Muscle of arm (tissue), 12 donors: ENCODE data around the gene ZNF423. TPM values are rescaled to one million over a fixed set of nuclear protein-coding genes. Genes with fewer than 3 reads are reported as not detected.
"Not testable (repeated sequence)": the region's sequence is repeated elsewhere in the genome, so short reads cannot be mapped to it uniquely, and the experiment has no call there.

Experiments
- DNase-seq: peaks from one replicate; pipeline ENCODE4 v3.0.0-alpha.2; 2013
- polyA plus RNA-seq, 12 donors: library from polyadenylated mRNA; unstranded; fragments of 120-200 nt; gene quantifications; one replicate each; pipeline ENCODE4 v1.2.1, GENCODE V29; 2013; ENCODE audit not compliant: insufficient read length in 12 of 12

Gene ZNF423
- polyA plus RNA-seq, 12 donors, result 22.6 to 37.5 (median 25.9) TPM; not detected in 1

DNA sequence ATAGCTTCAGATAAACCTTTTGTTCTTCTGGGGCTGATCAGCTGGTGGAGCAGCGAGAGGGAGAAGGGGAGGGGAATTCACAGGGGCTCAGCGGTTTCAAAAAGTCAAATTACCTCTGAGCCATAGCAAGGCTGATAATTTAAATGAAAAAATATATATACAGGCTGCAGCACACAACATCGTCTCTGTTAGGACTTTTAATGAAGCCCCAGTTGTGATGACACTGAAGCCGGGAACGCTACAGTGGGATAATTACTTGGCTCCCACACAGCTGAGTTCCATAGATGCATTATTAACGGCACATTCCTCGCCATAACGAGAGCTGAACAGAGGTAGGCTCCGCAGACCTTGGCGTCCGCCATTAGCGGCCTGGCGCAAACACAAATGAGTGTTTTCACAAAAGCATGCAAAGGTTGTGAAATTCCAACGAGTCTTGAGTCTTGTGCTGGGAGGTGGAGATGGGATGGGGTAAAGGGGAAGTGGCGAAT lies 266.3 kb downstream of the ZNF423 start:
- no peak for DNase-seq

DNA sequence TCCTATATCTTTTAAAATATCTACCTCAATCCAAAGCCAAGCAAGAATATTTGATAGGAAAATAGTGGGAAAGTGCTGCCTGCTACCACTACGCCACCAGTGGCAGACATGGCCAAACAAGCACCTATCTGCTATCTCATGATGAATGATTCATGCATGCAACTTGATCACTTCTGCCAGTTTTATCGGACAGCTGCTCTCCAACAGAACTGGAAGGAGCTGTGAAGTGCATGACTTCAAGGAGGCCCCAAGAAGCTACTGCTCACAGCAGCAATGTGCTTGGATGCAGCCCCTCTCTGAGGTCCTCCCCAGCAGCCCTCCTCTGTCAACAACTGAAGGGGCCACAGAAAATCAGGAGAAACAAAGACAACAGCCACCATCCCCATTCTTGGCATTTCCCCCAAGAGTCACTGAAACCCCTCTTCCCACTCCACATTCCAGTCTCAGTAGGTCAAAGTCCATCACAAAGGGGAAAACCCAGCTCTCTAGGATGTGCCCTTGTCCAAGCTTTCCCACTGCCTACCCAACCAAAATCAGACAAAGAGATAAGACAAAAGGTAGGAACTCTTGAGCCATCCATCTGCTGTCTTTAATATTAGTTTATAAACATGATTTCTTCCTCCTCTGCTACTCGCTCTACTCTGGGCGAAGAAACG lies 267.1 kb downstream of the ZNF423 start:
- DNase-seq, result no peak

GRCh38 chr16:49588026-49588425 lies 267.9 kb downstream of the ZNF423 start:
- no peak for DNase-seq

DNA sequence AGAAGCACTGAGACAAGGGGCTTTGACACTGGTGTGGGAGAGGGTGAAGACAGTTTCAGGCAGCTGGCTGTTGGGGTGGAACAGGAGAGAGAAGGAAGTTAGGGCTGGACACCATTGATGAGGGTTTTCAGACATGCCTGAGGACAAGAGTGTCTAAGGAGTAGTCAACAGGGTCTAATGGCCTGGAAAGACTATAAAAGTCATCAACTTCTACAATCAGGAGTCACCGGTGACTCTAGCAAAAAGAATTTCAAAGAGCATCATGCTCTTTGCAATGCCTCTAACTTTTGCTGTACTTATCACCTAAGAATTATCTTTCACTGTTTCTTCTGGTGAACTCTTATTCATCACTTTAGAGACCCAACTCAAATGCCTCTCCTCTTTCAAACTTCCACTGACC lies 268.4 kb downstream of the ZNF423 start:
- no peak for DNase-seq

DNA sequence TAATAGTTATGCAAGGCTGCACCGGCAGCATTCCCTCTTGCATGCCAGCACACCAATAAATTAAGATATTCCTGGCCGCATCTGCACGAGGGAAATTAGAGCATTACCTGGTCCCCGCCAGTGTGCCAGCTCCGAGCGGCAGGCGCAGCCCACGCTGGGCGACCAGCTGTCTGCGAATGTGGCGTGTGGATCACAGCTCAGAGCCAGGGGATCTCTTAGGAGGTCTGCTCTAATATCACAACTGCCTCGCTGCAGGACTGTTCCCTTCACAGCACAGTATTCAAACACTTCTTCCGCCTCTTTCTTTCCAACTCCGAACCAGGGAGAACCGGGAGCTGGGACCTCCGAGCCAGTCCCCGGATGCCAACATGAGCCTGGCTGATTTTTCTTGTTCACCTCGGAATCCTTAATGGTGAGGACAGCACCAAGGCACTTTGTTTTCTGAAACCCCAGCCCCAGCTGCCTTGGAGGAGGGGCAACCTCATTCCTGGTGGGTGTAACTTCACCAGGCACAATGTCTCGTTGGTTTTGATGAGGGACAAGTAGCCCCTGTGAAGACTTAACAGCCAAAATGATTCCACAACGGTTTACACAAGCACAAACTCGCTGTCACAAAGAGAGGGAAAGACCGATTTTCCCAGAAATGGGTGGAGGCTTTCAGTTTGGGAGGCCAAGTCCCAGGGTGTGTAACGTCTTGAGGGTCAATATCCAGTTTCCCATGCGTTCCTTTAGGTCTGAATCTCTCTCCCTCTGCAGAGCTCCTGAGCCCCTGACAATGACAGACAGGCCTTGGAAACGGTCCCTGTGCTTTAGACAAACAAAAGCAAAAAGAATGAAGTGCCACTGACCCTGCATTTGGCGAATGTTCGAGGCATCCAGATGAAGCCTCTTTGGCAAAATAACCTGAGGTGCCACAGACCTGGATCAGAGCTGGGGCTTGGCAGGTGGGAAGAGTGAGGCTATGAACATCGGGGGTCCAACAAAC lies 269.2 kb downstream of the ZNF423 start:
- no peak for DNase-seq

DNA sequence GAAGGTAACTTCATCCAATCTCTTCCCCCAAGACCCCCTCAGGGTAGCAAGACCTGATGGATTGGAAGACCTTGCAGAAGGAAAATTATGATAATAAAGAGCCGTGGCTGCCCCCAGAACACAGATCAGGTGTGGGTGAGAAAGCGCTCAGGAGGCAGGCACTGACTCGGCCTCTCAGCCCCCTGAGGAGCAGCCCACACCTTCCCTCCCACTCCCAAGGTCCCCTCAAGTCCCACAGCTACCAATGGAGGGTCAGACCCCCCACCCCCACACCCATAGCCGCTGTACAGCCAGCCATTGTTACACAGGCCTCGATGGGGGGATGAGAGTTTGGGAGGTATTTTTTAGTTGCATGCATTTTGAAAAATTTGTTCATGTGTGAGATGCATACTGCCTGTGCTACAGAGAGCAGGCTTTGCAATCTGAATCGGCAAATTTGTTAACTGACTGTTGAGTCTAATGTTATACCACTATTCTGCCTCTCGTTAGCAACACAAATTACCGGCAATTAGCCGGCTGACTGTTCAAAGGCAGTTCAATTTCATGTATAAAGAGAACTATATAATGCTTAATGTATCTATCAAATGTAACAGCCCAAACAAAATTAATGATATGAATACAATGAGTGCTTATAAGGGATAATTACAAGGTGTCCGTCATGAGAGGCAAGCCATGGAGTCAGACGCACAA lies 270.6 kb downstream of the ZNF423 start:
- DNase-seq, result no peak

DNA sequence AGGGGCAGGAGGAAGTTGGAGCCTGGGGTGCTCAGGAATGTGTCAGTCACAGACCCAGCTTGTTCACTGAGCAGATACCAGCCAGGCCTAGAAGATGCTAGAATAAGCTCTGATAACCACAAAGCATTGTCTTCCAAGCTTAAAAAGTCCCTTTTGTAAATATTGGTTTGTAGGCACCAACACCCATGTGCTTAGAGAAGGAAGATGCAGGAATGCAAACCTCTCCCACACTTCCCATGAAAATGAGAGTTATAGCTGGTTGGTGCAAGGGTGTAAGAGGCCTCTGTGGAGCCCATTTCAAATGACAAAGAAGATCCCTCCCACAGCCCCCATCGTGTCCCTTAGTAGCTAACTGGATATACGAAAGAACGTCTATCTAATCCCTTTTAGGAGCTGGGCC lies 272.0 kb downstream of the ZNF423 start:
- no peak for DNase-seq

GRCh38 chr16:49581630-49582298 lies 274.1 kb downstream of the ZNF423 start:
- DNase-seq, result no peak

DNA sequence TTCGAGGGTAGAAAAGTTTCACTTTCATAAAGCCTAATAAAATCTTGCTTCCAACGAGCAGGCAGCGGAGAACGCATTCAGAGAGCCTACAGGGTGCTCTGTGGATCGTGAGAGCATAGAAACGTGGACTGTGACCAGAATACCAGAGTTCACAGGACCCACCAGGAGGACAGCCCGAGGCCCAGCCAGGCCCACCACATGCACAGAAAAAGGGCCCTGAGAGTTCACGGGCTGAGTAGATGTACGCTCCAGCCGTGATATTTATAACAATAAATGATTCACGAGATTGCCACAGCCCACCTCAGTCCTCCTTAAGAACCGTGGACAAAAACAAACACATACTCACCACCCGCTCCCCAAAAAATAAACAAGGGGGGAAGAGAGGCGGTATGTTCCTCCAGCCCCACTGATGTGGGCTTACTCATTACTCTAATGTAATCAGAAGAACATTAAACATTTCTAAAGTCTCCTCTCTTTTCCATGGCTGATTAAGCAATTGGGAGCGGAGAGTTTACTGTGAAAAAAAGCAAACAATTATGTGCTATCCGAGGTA lies 275.1 kb downstream of the ZNF423 start:
- DNase-seq, result no peak

DNA sequence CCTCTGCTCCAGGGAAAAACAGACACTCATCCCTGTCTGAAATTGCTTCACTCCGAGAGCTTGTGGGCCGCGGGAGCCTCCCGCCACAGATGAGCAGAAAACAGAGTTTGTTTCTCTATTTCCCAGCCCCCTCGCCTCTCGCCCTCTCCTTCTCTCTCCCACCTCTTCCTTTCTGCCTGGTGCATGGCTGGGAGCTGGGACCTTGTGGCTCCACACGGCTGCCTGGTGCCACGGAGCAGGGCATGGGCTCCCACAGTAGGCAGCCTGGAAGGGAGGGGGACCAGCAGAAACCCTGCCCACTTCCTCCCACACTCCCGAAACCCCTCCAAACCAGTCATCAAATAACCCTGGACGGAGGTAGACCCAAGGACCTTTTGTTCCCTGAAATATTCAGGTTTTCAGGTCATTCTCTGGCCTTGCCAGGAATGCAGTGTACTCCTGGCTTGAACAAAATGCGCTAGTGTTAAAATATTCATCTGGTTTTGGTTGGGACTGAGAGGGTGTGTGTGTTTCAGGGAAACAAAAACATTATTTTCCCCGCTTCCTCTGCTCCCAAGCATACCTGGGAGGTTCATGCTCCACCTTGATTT lies 277.4 kb downstream of the ZNF423 start:
- DNase-seq, result no peak

DNA sequence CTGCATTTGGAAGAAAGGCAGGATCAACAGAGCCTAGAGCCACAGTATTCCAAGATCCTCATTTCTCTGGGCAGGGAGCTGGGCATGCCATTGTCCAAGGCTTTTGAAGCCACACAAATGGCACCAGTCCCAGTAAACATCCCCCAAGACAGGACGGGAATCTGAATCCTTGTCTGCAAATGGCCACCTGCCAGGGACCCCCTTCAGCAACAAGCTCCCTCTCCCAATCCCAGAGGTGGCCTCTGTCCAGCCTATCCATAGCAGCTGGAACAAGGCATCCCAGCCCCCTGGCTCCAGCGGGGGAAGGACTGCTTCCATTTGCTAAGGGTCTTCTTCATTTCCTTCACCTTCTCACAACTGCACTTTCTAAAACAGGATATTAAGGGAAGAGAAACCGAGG lies 277.9 kb downstream of the ZNF423 start:
- DNase-seq, result no peak

GRCh38 chr16:49576941-49577340 lies 279.0 kb downstream of the ZNF423 start:
- no peak for DNase-seq

GRCh38 chr16:49576173-49576494 lies 279.8 kb downstream of the ZNF423 start:
- DNase-seq, result no peak

- DNase-seq, result no peak
Measured at GRCh38 chr16:49575346-49576172, 280.4 kb downstream of the ZNF423 start.

DNA sequence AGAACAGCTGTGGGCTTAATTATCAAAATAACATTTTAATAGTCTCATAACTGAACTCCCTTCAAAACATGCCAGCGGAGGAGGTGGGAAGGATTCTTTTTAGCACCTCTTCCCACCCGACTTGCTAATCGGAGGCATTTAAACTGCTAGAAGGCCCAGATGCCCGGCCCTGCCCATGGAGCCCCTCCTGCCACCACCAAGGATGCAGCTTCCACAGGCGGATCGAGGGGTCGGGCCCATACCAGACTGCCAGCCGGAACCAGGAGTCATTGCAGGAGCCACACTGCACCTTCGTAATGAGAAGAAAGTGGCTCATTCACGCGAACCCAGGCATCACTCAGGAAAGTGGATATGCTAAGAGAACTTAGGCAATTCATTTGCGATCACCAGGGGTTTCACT lies 281.1 kb downstream of the ZNF423 start:
- no peak for DNase-seq

DNA sequence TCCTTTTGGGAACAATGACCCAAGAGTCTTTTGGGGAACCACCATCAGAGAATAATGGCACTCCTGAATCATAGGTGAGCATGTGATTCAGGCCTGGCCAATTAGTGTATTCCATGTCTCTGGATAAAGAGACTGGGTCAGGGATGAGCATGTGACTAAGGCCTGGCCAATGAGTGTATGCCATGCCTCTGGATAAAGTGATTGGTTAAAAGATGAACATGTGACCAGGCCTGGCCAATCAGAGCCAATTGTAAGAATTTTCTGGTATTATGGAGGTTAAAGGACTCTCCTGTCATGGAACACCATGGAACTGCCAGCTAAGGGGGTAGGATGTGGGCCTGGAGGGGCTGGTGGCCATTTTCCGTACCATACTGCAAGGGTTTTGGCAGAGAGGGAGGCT lies 288.0 kb downstream of the ZNF423 start:
- DNase-seq, result no peak

DNA sequence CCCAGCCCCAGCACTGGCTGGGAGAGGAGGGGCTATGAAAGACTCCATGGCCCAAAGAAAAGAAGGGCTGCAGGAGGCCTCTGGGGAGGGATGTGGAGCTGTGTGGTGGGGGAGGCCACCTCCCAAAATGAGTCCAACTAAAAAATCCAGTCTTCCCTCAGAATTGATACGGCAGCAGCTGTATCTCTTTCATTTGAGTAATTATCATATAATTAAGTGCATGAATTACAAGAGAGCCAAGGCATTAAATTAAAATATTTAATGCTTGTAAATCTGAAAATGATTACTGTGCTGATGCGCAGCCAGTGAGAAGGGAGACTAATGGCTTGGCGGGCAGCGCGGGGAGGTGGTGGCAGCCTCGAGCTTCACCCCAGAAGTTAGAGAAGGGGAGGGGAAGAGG lies 289.5 kb downstream of the ZNF423 start:
- DNase-seq, result no peak

GRCh38 chr16:49564496-49565229 lies 291.2 kb downstream of the ZNF423 start:
- peak; percentile 68 for DNase-seq

DNA sequence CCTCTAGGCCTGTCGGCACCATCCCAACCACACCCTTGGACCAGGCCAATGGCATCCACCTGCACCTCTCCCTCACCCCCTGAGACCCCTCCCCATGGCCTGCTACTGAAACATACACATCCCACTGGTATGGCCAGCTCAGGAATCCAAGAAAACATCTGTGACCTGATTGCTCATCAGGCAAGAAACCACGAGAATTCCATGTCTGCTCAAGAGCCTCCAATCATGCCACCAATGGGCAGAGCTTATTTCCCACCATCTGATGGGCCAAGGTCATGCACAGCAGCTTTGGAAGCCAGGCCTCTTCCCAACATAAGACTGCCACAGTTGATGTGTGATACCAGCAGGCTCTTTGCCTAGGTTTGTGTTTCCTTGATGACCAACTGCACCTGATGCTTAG lies 292.2 kb downstream of the ZNF423 start:
- DNase-seq, result no peak

DNA sequence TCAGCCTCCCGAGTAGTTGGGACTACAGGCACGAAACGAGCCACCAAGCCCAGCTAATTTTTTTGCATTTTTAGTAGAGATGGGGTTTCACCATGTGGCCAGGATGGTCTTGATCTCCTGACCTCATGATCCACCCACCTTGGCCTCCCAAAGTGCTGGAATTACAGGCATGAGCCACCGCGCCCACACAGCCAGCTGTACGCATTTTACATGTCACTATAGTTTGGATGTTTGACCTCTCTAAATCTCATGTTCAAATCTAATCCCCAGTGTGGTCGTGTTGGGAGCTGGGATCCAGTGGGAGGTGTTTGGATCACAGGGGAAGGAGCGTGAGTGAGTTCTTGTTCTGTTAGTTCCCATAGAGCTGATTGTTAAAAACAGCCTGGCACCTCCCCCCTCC lies 293.0 kb downstream of the ZNF423 start:
- DNase-seq, result not testable (repeated sequence)
